Pulmonary artery endothelial cell (primary cell): ENCODE data around the gene SNX20. TPM values are rescaled to one million over a fixed set of nuclear protein-coding genes. Genes with fewer than 3 reads are reported as not detected.

Source experiments
- DNase-seq: peaks from one replicate; pipeline ENCODE4 v3.0.0-alpha.2; 2011; ENCODE audit warnings: low read depth, low spot score
- total RNA-seq: library from RNA; depleted of rRNA; stranded (reverse); fragments of >200 nt; gene quantifications from 2 replicates; pipeline ENCODE4 v1.2.3, GENCODE V29; 2014

Gene SNX20
- total RNA-seq, 1 donor from 2014 or later = not detected

DNA sequence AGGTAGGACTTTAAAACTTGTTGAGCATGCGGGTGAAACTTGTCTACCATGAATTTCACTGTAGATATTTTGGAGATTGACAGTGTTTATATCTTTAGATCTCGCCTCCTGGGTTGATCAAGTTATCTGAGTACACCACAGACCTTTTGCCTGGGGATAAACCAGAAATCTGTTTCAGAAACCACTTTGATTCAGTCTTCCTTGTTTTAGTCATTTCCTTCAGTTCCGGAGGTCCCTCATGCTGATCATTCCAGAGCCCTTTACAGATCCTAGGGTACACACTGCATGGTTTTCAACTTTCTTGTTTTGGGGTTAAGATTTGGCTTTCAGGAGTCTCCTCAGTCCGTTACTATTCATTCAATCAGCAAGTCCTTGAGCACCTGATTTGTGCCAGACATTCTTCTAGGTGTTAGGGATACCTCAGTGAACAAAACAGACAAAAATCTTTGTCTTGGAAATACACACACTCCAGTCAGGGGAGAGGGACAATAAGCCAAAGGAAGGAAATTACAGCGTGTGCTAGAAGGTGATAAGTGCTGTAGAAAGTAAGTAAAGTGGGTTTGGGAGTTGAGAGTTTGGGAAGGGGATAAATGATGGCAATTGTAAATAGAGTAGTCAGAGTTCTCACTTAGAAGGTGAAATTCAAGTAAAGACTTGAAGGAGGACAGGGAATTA, 24.5 kb upstream of the SNX20 start:
- DNase-seq = peak; percentile 22

DNA sequence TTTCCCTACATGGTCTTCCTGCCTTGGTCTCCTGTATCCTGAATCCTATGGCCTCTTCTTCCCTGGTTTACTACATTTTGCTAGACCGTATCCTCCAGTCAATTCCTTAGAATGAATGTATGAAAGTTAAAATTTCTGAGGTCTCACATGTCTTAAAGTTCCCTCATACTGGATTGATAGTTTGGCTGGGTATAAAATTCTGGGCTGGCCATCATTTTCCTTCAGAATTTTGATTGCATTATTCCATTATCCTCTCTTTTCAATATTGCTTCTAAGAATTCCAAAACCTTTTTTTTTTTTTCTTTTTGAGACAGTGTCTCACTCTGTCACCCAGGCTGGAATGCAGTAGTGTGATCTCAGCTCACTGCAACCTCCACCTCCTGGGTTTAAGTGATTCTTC, 23.1 kb upstream of the SNX20 start:
- DNase-seq = no peak

DNA sequence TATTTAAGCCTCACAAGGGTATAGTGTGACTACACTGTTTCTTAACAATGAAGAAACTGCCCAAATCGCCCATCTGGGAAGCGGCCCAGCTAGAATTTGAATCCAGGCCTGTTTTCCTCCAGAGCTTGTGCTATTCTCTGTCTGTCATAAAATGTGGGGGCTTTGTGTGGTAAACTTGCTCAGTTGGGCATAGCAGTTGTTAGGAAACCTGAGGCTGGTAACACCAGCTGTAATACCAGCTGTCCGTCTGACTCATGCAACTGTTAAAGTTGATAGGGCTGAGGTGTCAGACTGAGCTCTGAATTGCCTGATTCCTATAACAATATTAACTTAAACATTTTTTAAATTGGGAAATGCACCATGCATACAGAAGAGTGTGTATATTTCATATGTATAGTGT, 21.6 kb upstream of the SNX20 start:
- no peak for DNase-seq

DNA sequence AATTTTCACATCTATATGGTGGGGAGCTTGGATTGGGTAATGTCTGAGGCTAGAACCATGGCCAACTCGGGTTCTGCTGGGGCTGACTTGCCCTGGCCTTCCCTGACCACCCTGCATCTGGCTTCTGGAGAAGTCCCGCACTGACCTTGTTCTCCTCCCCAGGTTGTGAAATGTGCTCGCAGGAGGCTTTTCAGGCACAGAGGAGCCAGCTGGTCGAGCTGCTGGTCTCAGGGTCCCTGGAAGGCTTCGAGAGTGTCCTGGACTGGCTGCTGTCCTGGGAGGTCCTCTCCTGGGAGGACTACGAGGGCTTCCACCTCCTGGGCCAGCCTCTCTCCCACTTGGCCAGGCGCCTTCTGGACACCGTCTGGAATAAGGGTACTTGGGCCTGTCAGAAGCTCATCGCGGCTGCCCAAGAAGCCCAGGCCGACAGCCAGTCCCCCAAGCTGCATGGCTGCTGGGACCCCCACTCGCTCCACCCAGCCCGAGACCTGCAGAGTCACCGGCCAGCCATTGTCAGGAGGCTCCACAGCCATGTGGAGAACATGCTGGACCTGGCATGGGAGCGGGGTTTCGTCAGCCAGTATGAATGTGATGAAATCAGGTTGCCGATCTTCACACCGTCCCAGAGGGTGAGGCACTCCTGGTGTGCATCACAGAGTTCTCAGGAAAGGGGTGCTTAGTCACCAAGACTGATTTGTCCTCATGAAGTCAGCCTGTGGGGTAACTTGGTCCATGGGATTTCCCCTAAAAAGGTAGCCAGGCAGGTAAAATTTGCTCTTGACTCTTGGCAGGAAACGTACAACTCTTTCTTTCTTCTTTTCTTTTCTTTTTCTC, 18.4 kb upstream of the SNX20 start:
- DNase-seq = no peak

DNA sequence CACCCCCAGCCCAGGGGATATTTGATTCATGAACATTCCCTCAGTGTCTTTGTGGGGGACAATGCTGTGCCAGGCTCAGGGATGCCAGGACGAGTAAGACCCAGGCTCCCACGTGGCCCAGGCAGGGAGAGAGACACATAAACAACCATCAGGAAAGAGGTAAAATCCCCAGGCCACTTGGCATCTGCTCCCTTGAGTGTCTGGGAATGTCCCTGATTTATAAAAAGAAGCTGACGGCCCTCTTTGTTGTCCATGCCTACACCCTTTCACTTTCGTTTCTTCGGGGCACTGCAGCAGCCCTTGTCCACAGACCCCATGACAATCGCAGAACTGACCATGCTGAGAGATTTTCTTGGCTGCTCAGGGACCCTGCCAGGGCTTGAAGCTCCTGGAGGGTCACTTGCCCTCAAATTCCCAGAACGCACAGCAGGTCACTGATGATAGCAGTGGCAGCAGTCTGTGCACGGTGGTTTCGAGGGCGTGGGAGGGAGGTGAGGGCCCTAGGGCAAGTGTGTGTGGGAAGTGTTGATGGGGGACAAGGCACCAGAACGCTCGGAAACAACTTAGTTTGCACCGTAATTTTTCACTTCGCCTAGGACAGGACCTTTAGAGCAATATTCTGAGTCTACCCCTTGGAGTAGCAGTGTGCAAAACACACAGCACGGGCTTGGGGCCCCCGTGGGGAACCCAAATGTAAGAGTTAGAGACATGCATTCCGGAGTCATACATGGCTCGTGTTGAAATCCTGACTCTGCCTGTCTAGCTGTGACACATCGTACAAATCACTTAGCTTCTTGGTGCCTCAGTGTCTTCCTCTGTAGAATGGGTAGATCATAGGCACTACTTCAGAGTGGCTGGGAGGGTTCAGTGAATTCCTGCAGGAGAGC, 17.0 kb upstream of the SNX20 start:
- no peak for DNase-seq

DNA sequence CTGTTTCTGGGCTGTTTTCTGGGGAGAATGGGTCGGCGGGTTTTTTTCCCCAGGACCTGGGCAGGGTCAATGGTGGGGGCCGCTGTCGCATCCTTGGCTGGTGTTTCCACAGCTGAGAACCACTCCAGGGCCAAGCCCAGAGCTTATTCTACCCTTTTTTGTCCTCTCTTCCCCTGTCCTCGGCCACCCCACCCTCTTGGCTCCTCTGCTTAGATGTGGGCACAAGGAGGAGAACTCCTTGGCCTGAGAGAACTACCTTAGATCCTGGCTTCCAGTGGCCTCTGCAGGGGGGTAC, 16.3 kb upstream of the SNX20 start:
- no peak for DNase-seq

DNA sequence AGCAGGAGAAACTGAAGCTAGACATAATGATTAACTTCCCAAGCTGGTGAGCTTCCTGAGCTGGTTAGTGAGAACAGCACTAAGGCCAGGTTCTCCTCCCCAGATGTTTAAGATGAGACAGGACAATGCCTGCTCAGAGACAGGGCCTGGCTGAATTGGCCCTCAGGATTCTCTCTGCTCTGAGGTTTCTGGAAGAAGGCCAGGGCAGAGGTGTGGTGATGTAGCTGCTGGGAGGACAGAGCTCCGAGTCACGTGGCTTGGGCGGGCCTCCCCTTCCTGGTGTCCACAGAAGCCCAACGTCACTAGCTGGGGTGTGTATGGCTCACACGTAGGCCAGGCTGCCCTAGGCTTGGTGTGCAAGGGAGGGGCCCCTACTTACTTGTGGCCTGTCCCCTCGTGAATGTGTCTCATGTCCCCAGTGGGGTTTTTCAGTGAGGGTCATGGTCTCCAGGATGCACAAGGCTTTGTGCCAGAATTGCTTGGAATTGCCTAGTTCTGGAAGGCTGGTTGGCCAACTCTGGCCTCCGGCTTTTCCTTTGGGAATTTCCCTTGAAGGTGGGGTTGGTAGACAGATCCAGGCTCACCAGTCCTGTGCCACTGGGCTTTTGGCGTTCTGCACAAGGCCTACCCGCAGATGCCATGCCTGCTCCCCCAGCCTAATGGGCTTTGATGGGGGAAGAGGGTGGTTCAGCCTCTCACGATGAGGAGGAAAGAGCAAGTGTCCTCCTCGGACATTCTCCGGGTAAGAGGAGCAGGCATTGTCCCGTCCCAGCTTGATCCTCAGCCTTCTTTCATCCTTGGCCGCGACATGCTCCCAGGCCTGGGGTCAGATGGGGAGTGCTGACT, 15.7 kb upstream of the SNX20 start:
- no peak for DNase-seq

DNA sequence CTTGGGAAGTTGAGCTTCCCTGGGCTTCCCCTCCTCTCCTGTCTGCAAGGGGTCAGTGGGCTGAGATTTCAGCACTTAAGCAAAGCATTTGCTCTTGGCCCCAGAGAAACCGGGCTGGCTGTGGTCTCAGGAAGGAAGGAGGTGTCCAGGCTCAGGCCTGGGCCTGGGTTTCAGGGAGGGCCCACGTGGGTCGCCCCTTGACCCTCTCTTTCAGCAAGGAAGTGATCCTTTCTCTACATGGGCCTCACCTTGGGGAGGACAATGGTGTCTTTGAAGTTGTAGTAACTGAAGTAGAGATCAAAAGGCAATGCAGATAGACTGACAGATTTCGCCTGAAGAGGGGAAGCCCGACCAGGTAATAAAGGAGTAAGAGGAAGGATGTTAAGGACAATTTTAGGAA, 15.0 kb upstream of the SNX20 start:
- DNase-seq = no peak

DNA sequence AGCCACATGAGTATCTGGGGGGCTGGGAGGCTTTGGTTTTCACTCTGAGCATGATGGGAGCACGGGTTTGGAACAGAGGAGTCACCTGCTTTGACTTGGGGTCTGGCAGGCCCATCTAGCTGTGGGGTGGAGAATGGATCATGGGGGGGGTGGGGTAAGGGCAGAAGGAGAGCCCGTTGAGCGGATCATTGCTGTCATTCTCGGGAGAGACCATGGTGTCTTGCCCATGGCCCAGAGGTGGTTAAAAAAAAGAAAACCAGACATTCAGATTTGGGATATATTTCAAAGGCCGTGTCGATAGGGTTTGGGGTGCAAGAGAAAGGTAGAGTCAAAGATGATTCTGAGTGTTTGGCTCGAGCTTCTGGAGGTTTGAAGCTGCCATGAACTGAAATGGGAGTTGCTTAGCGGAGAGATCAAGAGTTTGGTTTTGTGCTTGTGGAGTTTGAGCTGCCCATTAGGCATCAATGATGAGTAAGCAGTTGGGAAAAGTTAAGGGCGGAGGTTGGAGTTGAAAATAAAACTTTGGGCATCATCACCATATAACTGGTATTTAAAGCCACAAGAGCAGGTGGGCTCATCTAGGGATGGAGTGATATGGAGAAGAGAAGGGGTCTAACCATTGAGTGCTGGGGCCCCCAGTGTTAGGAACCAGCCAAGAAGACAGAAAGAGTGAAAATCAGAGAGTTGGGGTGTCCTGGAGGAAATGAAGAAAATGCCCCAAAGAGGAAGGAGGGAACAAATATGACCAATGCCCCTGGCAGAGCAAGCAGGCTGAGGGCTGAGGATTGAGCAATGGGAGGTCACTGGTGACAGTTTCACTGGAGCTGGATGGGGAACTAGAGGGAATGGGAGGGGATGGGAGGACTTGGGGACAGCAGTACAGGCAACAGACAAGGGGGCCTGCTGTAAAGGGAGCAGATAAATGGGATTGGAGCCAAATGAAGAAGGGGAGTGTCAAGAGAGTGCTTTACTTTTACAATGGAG, 14.2 kb upstream of the SNX20 start:
- DNase-seq = no peak

DNA sequence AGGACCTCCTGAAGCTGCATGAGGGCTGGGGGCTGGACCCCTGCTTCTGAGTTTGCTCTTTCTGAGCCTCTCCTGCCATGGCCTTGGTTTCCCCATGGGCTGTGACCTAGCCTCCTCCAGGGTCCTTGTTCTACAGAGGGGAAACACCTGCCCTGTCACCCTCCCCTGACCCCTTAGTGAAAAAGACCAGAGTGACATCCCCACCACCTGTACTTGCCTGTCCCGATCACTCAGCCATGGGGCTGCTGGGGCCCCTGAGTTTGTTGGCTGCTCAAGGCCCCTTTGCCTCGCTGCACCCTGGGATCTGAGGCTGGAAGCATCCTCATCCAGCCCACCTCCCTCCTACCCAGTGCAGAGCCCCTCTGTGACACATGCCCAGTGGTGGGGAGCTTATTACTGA, 13.1 kb upstream of the SNX20 start:
- no peak for DNase-seq

DNA sequence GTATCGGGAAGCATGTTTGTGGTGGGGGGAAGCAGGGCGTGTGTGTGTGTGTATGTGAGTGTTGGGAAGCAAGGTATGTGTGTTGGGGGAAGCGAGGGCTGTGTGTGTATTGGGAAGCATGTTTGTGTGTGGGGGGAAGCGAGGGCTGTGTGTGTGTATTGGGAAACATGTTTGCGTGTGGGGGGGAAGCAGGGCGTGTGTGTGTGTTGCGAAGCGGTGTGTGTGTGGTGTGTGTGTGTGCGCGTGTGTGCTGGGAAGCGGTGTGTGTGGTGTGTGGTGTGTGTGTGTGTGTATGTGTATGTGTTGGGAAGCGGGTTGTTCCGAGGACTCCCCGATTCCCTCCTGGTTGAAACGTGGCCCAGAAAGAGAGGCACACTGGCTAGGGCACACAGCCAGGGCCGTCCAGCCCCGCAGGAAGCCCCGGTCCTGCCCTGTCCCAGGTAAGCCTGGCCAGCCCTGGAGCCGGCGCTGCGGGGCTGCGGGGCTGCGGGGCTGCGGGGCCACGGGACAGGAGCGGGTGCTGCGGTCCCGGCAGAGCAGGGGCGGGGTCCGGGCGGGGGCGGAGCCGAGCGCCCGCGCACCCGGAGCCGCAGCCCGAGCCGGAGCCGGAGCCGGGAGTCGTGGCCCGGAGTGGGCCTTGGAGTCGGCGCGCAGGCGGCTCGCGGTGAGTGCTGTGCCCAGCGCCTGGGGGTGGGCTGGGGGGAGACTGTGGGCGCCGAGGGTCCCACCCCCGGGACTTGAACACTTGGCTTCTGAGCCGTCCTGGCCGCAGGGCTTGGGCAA, 12.1 kb upstream of the SNX20 start, which contains the start of gene NOD2:
NOD2 (plus strand) TSS at position 608 of the 783 bp plus-strand sequence. CDS start 5,890 bp downstream, outside the sequence.
- no peak for DNase-seq

DNA sequence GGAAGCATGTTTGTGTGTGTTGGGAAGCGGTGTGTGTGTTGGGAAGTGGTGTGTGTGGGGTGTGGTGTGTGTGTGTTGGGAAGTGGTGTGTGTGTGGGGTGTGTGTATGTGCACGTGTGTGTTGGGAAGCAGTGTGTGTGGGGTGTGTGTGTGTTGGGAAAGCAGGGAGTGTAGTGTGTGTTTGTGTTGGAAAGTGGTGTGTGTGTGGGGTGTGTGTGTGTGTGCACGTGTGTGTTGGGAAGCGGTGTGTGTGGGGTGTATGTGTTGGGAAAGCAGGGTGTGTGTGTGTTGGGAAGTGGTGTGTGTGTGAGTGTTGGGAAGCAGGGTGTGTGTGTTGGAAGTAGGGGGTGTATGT, 11.5 kb upstream of the SNX20 start:
- no peak for DNase-seq

DNA sequence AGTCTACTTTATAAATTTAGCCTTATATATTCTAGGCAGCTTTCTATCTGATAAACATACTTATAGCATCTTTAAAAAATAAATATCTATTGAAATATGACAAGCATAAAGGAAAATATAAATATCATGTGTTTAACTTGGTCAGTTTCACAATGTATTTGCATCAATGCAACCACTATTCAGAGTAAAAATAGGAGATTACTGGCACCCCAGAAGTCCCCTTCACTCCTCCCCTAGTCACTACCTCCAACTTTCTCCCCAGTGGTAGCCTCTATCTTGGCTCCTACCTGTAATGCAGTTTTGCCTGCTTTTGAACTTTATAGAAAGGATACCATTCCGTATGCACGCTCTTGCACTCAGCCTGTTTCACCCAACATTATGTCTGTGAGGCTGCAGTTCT, 9.1 kb upstream of the SNX20 start:
- no peak for DNase-seq

DNA sequence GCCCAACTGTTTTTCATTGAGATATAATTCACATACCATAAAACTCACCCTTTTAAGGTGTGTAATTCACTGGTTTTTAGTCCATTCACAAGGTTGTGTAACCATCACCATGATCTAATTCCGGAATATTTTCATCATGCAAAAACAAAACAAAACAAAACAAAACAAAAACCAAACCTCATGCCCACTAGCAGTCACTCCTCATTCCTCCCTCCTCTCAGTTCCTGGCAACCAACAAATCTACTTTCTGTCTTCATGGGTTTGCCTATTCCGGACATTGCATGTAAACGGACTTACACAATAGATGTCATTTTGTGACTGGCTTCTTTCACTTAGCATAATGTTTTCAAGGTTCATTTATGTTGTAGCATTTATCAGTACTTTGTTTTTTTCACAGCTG, 7.8 kb upstream of the SNX20 start:
- no peak for DNase-seq

DNA sequence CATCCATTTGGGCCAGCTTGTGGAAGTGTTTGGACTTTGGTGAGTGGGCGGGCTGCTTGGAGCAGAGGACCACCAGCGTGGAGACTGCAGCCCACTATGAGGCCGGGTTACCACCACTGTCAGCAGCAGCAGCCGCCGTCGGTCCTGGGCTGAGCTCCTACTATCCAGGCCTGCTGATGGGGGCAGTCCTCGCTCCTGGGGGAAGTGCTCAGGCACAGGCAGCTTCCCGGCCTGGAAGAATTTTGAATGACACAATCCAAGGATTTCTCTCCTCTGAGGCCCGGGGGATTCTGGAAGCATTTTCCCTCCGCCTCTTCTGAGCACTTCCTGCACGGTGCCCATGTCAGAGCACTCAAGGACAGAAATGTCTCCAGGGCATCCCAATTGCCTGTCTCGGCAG, 7.0 kb upstream of the SNX20 start:
- no peak for DNase-seq

DNA sequence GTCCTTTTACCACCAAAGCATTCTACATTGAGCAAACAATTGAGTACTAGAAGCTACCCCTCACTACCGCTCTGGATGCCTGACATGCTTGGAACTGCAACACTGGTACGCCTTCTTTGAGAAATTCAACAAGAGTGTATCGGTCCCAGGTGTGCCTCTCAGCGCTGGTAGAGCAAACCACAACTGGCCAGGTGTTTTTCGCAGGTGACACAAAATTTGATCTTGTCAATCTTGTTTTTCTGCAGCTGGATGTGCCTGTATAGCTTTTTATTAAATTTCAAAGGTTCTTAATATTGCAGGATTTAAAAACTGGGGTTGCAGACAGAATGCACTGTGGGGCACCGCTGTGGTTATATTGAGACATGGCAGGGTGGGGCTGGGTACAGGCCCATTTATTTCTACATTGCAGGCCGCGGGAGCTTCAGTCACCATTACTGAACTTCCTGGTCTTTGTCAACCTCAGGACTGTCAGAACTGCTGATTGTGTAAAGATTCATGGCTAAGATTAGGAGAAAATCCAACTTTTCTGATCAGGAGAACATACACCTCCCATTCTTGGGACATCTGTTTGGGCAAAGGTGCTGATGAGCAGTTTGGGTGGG, 4.5 kb upstream of the SNX20 start:
- no peak for DNase-seq

DNA sequence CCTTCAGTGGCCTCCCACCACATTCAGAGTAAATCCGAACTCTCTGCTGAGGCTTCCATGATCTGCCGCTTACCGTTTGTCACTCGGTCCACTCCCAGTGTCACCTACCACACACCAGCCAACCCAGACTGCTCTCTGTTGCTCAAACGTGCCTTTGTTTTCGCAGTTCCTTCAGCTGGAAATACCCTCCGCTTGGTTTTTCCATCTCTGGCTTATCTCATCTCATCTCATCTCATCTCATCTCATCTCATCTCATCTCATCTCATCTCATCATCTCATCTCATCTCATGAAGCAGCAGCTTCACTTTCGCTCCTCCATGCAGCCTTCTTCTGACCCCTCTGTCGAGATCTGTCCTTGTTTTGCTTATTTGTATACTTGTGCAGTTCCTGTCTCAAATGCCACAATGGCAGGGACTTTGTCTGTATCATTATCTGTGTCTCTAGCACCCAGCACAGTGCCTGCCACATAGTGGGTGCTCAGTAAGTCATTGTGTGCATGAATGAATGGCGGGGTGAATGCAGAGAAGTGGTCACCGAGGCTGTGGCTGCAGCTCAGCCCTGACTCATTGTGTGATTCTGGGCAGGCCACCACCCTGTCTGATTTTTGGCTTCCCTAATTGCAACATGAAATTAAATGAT, 3.8 kb upstream of the SNX20 start:
- no peak for DNase-seq

DNA sequence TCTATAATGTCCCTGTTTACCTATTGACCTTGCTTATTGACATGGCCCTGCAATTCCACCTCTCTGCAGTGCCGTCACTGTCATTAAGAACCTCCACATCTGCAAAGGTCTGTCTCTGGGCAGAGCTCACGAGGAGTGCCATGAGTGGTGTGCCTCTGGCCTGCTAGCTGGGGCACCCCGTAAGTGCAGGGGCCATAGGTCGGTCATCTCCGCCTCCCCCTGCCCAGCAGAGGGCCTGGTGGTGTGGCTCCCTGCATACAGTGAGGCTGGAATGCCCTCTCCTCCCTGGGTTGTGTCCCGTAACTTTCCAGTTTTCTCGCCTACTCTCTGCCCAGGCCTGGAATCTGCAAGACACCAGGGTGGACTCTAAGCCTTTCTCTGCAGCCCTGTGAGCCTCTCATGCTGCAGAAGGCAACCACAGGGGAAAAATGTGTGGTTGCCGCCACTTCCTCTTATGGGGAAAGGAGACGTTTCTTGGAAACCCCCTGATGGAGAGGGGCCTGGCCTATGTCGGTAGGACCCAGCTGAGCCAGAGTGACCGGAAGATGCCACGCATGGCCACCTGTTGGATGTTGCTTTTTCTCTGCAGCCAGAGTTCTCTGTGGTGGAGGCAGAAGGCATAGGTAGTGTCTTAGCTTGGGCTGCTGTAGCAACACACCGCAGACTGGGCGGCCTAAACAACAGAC, 2.7 kb upstream of the SNX20 start:
- DNase-seq = no peak
